ENCODE results near the gene TXNIP. TPM values are rescaled to one million over a fixed set of nuclear protein-coding genes. Genes with fewer than 3 reads are reported as not detected.

TXNIP gene
- total RNA-seq, 2 donors from 2014 or later, result 67.9 to 120 TPM

GRCh38 chr1:146019231-146020057, 23.1 kb upstream of the TXNIP start:
- DNase-seq (ENCODE audit: low spot score in 2 of 2) (no peak), ATAC-seq (no peak)
- Mint-ChIP-seq H3K27ac (no peak overlapping the region), H3K36me3 (no peaks in the 10 kb centered on the region), H3K9me3 (no peaks in the 10 kb centered on the region)

DNA sequence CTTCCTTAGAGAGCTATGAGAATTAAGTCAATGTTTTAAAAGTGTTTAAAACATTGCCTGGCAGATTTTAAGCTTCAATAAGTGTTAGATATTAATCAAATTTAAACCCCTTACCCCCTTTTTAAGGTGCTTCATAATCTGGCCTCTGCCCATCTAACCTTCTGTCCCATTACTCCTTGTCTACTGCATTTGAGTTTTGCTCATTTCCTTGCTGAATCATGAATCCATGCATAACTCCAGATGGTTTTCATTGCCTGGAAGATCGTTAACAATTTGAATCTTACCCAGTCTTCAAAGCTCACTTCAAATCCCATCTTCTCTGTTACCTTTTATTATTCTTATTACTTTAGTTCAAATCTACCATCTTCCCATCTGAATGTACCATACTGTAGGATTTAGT, 20.5 kb upstream of the TXNIP start:
- no peak overlapping the region for H3K27ac Mint-ChIP-seq
- H3K36me3 Mint-ChIP-seq, result no peaks in the 10 kb centered on the region
- ATAC-seq (no peak), DNase-seq (ENCODE audit: low spot score in 2 of 2) (no peak)
- no peaks in the 10 kb centered on the region for H3K9me3 Mint-ChIP-seq

DNA sequence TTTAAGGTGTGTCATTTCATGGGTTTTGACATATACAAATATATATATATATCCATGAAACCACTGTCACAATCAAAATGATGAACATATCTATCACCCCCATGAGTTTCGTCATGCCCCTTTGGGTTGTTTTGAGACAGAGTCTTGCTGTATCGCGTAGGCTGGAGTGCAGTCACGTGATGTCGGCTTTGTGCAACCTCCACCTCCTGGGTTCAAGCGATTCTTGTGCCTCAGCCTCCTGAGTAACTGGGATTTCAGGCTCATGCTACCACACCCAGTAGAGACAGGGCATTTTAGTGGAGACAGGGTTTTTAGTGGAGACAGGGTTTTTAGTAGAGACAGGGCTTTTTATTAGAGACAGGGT, 17.2 kb upstream of the TXNIP start:
- Mint-ChIP-seq H3K36me3 (no peaks in the 10 kb centered on the region), H3K27ac (peak overlapping the region in 1 of 2 donors; percentile 82), H3K9me3 (no peaks in the 10 kb centered on the region)
- ATAC-seq, result peak; percentile 14 to 46
- no peak for DNase-seq (ENCODE audit: low spot score in 2 of 2)

DNA sequence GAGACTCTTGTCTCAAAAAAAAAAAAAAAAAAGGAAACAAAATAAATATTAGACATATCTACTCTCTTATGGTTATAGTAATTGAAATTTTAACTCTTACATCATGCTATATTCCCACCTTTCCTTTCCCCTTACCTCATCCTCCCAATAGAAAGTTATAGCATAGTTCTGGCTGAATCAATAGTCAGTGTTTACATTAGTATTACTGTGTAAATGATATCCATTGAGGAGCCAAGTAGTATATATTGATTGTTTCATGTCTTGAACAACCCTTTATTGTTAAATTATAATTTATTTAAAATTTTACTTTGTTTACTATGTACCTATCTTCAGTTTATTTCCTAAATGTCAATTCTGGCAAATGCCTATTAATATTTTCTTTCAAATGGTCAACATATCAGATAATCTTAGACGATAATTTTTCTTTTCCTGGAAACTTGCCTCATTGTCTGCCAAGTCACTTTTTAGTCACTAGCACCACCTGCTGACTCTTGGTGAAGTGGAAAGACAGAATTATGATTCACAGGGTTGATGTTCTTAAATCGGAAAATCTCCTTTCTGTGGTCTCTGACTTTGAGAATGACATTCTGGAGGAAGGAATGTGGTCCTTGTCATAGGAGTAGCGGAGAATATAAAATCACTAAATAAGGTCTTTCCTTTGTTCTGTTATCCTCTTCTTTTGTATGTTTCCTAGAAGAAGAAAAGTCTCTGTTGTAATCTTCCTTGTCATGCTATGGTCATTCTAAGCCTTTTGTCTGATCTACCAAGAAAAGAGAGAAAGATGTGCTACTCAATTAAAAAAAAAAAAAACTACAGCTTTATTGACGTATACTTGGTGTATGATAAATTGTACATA, 16.6 kb upstream of the TXNIP start:
- Mint-ChIP-seq H3K9me3 (no peaks in the 10 kb centered on the region), H3K36me3 (no peaks in the 10 kb centered on the region), H3K27ac (peak overlapping the region in 1 of 2 donors; percentile 82)
- ATAC-seq (peak; percentile 88 to 98), DNase-seq (ENCODE audit: low spot score in 2 of 2) (peak in 1 of 2 donors; percentile 59)

- ATAC-seq, result no peak
- no peak for DNase-seq (ENCODE audit: low spot score in 2 of 2)
- no peaks in the 10 kb centered on the region for H3K36me3 Mint-ChIP-seq
- H3K9me3 Mint-ChIP-seq, result no peaks in the 10 kb centered on the region
- no peak overlapping the region for H3K27ac Mint-ChIP-seq
Observed at GRCh38 chr1:146010126-146010738, 13.9 kb upstream of the TXNIP start.

GRCh38 chr1:146007489-146008133, 11.2 kb upstream of the TXNIP start:
- H3K9me3 Mint-ChIP-seq, result no peaks in the 10 kb centered on the region
- DNase-seq (ENCODE audit: low spot score in 2 of 2), result no peak
- ATAC-seq, result no peak
- H3K36me3 Mint-ChIP-seq, result no peaks in the 10 kb centered on the region
- H3K27ac Mint-ChIP-seq, result peak overlapping the region; percentile 45 to 76

DNA sequence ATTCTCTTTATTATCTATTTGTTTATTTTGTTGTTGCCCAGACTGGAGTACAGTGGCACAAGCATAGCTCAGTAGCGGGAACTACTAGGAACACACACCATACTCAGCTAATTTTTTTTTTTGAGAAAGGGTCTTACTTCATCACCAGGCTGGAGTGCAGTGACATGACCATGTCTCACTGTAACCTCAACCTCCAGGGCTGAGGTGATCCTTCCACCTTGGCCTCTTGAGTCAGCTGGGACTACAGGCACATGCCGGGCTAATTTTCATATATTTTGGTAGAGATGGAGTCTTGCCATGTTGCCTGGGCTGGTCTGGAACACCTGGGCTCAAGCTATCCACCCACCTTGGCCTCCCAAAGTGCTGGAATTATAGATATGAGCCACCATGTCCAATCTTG, 5.3 kb upstream of the TXNIP start:
- no peak for DNase-seq (ENCODE audit: low spot score in 2 of 2)
- no peak for ATAC-seq
- Mint-ChIP-seq H3K27ac (peak overlapping the region in 1 of 2 donors; percentile 51), H3K9me3 (no peaks in the 10 kb centered on the region), H3K36me3 (peaks cover 0 to 6% of the 10 kb centered on the region in 2 donors)

- DNase-seq (ENCODE audit: low spot score in 2 of 2), result no peak
- no peak for ATAC-seq
- Mint-ChIP-seq H3K27ac (peak overlapping the region; percentile 90 to 96), H3K9me3 (no peaks in the 10 kb centered on the region), H3K36me3 (peaks cover 22 to 28% of the 10 kb centered on the region in 2 donors)
Observed at GRCh38 chr1:145999321-146000024, 3.1 kb upstream of the TXNIP start.

DNA sequence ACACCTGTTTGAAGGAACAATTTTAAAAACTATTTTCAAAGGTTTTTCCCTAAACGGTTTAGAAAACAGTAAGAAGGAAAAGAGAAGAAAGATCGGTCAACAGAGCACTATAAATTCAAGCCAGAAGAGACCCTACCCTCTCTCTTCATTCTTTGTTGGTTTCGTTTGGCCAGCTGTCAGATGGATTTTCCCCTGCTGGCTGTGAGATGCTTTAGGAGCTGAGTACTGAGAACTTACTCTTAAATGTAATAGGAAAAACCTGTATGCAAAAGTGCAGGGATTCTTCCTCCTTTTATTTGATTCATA, 1.3 kb upstream of the TXNIP start:
- peak overlapping the region; percentile 96 to 99 for H3K27ac Mint-ChIP-seq
- DNase-seq (ENCODE audit: low spot score in 2 of 2), result no peak
- ATAC-seq, result no peak
- peaks cover 40 to 46% of the 10 kb centered on the region in 2 donors for H3K36me3 Mint-ChIP-seq
- H3K9me3 Mint-ChIP-seq, result no peaks in the 10 kb centered on the region

DNA sequence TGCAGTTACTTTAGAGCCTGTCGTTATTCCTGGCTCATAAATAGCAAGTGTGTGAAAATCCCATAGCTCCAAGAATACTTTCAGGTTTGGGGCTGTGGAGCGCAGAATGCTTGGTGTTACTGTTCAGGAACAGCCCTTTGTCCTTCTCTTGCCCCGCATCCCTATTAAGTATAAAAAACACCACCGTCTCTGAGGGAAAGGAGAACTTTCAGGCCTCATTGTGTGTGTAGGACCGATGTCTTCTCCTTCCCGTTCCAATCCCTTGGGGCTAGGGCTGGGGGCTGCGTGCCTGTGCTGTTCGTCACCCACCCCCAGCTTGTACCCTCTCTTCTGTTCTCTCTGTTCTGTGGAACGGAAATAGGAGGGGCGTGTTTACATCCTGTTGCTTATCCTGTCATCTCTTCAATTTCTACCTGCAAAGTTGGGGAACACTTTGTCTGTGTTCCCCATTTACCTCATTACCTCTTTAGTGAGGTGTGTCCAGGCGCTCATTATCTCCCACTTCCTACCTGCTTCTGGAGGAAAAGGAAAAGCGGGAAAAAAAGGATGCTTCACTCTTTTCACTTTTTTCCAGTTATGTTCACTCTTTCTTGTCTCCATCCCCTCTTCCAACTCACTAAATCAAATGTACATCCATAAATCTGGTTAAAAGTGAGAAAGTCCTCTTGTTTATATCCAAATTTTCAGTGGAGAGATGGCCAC, 788 bp upstream of the TXNIP start:
- H3K27ac Mint-ChIP-seq, result peak overlapping the region; percentile 96 to 99
- H3K36me3 Mint-ChIP-seq, result peaks cover 45 to 49% of the 10 kb centered on the region in 2 donors
- peak in 1 of 2 donors; percentile 53 for DNase-seq (ENCODE audit: low spot score in 2 of 2)
- peak; percentile 43 to 68 for ATAC-seq
- no peaks in the 10 kb centered on the region for H3K9me3 Mint-ChIP-seq

GRCh38 chr1:145995964-145996432, 381 bp downstream of the TXNIP start:
- peak overlapping the region; percentile 96 to 99 for H3K27ac Mint-ChIP-seq
- DNase-seq (ENCODE audit: low spot score in 2 of 2) (no peak), ATAC-seq (no peak)
- H3K9me3 Mint-ChIP-seq, result no peaks in the 10 kb centered on the region
- H3K36me3 Mint-ChIP-seq, result peaks cover 48 to 49% of the 10 kb centered on the region in 2 donors

- Mint-ChIP-seq H3K36me3 (peaks cover 48 to 49% of the 10 kb centered on the region in 2 donors), H3K9me3 (no peaks in the 10 kb centered on the region), H3K27ac (peak overlapping the region; percentile 96 to 99)
- no peak for ATAC-seq
- no peak for DNase-seq (ENCODE audit: low spot score in 2 of 2)
Observed at GRCh38 chr1:145995148-145995881, 1.1 kb downstream of the TXNIP start.

DNA sequence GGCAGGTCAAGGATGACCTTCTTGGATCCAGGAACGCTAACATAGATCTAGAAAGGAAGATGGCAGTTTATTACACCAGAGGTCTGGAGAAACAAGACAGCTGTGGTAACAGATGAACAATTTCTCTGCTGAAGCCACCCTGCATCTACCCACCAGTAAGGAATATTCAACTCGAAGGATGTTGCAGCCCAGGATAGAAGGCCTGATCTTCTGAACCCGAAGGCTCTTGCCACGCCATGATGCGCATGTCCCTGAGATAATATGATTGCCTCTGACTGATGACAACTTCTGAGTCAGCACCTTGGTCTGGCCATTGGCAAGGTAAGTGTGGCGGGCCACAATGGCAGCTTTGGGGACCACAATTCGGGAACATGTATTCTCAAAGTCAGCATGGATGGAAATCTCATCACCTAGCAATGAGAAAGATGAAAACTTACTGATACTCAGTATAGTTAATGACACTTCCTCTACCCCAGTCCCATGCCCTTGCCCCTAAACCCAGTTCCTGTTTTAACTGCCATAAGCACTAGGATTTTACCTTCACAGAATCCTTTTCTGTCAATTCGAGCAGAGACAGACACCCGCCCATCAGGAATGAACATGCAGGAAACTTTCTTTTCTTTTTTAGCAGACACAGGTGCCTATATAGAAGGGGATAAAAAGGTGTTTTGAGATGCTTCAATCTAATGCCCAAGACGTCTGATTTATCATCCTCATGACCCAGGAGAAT, 1.8 kb downstream of the TXNIP start:
- ATAC-seq, result peak in 1 of 2 donors; percentile 44
- Mint-ChIP-seq H3K9me3 (no peaks in the 10 kb centered on the region), H3K27ac (peak overlapping the region; percentile 96 to 99), H3K36me3 (peaks cover 48% of the 10 kb centered on the region in 2 donors)
- DNase-seq (ENCODE audit: low spot score in 2 of 2), result peak; percentile 45 to 73

- DNase-seq (ENCODE audit: low spot score in 2 of 2) (no peak), ATAC-seq (no peak)
- Mint-ChIP-seq H3K9me3 (no peaks in the 10 kb centered on the region), H3K36me3 (peaks cover 44 to 48% of the 10 kb centered on the region in 2 donors), H3K27ac (peak overlapping the region; percentile 96 to 99)
Observed at GRCh38 chr1:145993618-145994390, 2.6 kb downstream of the TXNIP start.

All from activated naive CD4-positive, alpha-beta T cell treated with anti-CD3 and anti-CD28 coated beads, Interleukin-2, amount 50 U/mL, for 72 hours (primary cell).